TTC549 (cell line): ENCODE data around the gene IRF7.

Source experiments
- FAIRE-seq: peaks from 2 replicates; lab custom pipeline; 2012; peaks lifted over from hg19 to GRCh38; lab: Jason Lieb, UNC

The IRF7 gene

DNA sequence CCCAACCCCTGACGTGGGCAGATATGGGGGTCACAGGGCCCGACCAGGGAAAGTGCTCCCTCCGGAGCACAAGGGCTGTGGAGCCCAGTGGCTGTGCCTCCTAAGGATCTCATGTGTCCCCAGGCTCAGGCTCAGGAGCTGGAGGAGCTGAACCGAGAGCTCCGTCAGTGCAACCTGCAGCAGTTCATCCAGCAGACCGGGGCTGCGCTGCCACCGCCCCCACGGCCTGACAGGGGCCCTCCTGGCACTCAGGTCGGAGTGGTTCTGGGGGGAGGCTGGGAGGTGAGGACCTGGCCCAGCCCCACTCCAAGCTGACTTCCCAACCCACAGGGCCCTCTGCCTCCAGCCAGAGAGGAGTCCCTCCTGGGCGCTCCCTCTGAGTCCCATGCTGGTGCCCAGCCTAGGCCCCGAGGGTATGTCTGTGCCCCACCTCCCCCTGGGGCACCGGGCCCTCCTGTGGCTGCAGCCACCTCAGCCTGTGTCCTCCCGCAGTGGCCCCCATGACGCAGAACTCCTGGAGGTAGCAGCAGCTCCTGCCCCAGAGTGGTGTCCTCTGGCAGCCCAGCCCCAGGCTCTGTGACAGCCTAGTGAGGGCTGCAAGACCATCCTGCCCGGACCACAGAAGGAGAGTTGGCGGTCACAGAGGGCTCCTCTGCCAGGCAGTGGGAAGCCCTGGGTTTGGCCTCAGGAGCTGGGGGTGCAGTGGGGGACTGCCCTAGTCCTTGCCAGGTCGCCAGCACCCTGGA, 52.5 kb downstream of the IRF7 start:
- no peak for FAIRE-seq
